Dendritic cell treated with granulocyte-macrophage colony-stimulating factor and Interleukin-4, amounts not matched to agents 40 ng/mL and 50 ng/mL, for 4 days (primary cell): Measurements from ENCODE around the gene OS9.
"Not testable (repeated sequence)": the region's sequence is repeated elsewhere in the genome, so short reads cannot be mapped to it uniquely, and the experiment has no call there.

Experiments
- H3K27ac Mint-ChIP-seq: one replicate; pipeline ENCODE4 v1.8.0; 2022; ENCODE audit warnings: mild to moderate bottlenecking, mixed read lengths
- H3K27me3 Mint-ChIP-seq: one replicate; pipeline ENCODE4 v1.8.0; 2022; ENCODE audit warnings: mild to moderate bottlenecking, mixed read lengths
- H3K36me3 Mint-ChIP-seq: one replicate; pipeline ENCODE4 v1.8.0; 2022; ENCODE audit warnings: low read depth, mixed read lengths
- H3K4me1 Mint-ChIP-seq: one replicate; pipeline ENCODE4 v1.8.0; 2022; ENCODE audit warnings: low read depth, mixed read lengths
- H3K4me3 Mint-ChIP-seq: one replicate; pipeline ENCODE4 v1.8.0; 2022; ENCODE audit warnings: mild to moderate bottlenecking, moderate library complexity, mixed read lengths
- H3K9me3 Mint-ChIP-seq: one replicate; pipeline ENCODE4 v1.8.0; 2022; ENCODE audit warnings: mixed read lengths
- intact Hi-C: fragments of 100-400 bp; cut with micrococcal nuclease; formaldehyde crosslinking; loops from one replicate; pipeline ENCODE4 v1.15.0; 2022

Gene OS9

GRCh38 chr12:57693659-57694458 lies at the start of gene OS9:
TSS of gene OS9 (plus strand) at chr12:57694132. CDS start at chr12:57694162, 30 bp downstream.
- peaks cover 14% of the 10 kb centered on the region for H3K27me3 Mint-ChIP-seq
- no peaks in the 10 kb centered on the region for H3K9me3 Mint-ChIP-seq
- H3K27ac Mint-ChIP-seq, result no peak within 1 kb of the TSS
- H3K36me3 Mint-ChIP-seq, result no peaks in the 10 kb centered on the region
- H3K4me1 Mint-ChIP-seq, result peaks cover 14% of the 10 kb centered on the region
- intact Hi-C loops, result loop anchor here (2.0 to 5.0 kb wide), 2 partner anchors 59 to 62 kb away; partner anchors contain the start of genes B4GALNT1 and CDK4
- H3K4me3 Mint-ChIP-seq, result no peak within 1 kb of the TSS

DNA sequence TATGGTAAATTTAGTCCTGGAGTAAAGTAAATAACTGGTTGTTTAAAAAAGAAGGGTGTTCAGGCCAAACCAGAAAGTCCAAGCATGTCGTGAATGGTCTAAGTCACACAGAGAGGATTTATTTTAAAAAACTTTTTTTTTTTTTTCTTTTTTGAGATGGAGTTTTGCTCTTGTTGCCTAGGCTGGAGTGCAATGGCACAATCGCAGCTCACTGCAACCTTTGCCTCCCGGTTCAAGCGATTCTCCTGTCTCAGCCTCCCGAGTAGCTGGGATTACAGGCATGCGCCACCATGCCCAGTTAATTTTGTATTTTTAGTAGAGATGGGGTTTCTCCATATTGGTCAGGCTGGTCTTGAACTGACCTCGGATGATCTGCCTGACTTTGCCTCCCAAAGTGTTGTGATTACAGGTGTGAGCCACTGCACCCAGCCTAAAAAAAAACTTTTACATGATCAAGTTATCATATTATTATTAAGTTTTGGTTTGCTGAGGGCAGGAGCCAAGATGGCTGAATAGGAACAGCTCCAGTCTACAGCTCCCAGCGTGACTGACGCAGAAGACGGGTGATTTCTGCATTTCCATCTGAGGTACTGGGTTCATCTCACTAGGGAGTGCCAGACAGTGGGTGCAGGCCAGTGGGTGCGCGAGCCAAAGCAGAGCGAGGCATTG lies 47.8 kb upstream of the OS9 start:
- H3K27ac Mint-ChIP-seq, H3K36me3 Mint-ChIP-seq, intact Hi-C loops, H3K4me1 Mint-ChIP-seq, H3K4me3 Mint-ChIP-seq, H3K9me3 Mint-ChIP-seq: not testable (repeated sequence)
- H3K27me3 Mint-ChIP-seq, result peaks cover 25% of the 10 kb centered on the region

DNA sequence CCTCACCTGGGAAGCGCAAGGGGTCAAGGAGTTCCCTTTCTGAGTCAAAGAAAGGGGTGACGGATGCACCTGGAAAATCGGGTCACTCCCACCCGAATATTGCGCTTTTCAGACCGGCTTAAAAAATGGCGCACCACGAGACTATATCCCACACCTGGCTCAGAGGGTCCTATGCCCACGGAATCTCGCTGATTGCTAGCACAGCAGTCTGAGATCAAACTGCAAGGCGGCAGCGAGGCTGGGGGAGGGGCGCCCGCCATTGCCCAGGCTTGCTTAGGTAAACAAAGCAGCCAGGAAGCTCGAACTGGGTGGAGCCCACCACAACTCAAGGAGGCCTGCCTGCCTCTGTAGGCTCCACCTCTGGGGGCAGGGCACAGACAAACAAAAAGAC lies 47.3 kb upstream of the OS9 start:
- peaks cover 20% of the 10 kb centered on the region for H3K27me3 Mint-ChIP-seq
- H3K4me3 Mint-ChIP-seq, H3K9me3 Mint-ChIP-seq, H3K36me3 Mint-ChIP-seq, H3K27ac Mint-ChIP-seq, H3K4me1 Mint-ChIP-seq, intact Hi-C loops: not testable (repeated sequence)

DNA sequence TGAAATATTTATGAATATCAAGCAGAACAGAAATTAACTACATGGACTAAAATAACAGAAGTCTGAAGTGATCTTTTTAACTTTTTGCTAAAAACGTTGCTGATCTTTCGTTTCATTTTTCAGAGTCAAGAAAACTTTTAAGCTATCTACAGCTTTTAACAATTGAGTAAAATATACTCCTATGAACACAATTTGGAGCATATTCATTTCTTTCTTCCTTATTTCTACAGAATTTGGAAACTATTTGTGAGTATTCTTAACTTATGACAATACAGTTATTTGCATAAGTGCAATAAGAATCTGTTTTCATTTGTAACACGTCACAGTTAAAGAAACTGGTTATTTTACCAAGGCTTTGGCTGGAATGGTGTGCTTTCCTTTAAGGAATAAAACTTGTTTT lies 39.9 kb upstream of the OS9 start:
- H3K27me3 Mint-ChIP-seq, result peaks cover 21% of the 10 kb centered on the region
- H3K9me3 Mint-ChIP-seq, result no peaks in the 10 kb centered on the region
- no peak overlapping the region for H3K4me3 Mint-ChIP-seq
- intact Hi-C loops, result no loop called here
- H3K4me1 Mint-ChIP-seq, result no peaks in the 10 kb centered on the region
- no peaks in the 10 kb centered on the region for H3K36me3 Mint-ChIP-seq
- no peak overlapping the region for H3K27ac Mint-ChIP-seq

GRCh38 chr12:57655541-57656240 lies 38.2 kb upstream of the OS9 start:
- intact Hi-C loops, result no loop called here
- no peaks in the 10 kb centered on the region for H3K9me3 Mint-ChIP-seq
- no peaks in the 10 kb centered on the region for H3K4me1 Mint-ChIP-seq
- H3K4me3 Mint-ChIP-seq, result no peak overlapping the region
- no peaks in the 10 kb centered on the region for H3K36me3 Mint-ChIP-seq
- no peak overlapping the region for H3K27ac Mint-ChIP-seq
- peaks cover 20% of the 10 kb centered on the region for H3K27me3 Mint-ChIP-seq

DNA sequence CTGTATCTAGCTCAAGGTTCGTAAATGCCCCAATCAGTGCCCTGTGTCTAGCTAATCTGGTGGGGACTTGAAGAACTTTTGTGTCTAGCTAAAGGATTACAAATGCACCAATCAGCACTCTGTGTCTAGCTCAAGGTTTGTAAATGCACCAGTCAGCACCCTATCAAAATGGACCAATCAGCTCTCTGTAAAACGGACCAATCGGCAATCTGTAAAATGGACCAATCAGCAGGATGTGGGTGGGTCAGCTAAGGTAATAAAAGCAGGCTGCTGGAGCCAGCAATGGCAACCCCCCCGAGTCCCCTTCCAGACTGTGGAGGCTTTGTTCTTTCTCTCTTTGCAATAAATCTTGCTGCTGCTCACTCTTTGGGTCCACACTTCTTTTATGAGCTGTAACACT lies 37.5 kb upstream of the OS9 start:
- not testable (repeated sequence) for H3K4me3 Mint-ChIP-seq, H3K4me1 Mint-ChIP-seq

DNA sequence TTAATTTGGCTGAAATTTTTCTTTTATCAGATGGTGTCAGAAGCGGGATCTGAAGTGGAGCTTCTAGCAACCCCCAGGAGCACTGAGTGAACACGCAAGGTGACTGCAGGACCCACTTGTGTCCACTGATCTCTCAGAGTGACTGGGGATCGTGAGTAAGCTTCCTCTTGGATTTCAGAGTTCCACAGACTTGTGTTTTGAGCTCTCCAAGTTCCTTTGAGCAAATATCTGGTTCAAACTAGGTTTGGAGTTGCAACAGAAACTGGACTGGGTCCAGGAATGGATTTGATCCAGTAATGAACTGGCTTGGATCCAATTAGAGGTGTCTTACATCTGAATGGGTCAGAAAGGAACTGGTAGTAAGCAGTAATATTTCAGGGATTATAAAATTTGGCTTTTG lies 36.2 kb upstream of the OS9 start:
- H3K27me3 Mint-ChIP-seq, result peaks cover 20% of the 10 kb centered on the region
- intact Hi-C loops, result no loop called here

More for the DNA sequence above, 37.5 kb upstream of the OS9 start:
- H3K36me3 Mint-ChIP-seq, H3K9me3 Mint-ChIP-seq, intact Hi-C loops, H3K27ac Mint-ChIP-seq: not testable (repeated sequence)
- H3K27me3 Mint-ChIP-seq, result peaks cover 20% of the 10 kb centered on the region

DNA sequence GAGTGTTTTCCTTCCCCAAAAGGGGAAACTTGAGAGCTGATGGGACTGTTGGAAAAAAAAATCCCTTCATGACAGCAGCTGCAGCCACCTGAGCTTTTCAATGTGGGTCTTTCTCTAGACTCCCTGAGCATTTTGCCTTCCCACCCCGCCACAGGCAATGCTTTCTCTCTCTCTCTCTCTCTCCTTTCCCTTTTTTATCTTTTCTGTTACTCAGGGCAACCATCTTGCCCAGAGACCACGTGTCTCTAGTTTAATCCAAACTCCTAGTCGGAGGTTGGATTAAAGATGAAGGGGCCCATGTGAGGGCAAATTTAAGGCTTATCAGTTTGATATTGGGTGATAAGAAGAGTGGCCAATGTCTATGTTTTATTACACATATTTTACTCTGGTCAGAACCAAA lies 35.0 kb upstream of the OS9 start:
- Mint-ChIP-seq H3K9me3 (peaks cover under 1% of the 10 kb centered on the region), H3K4me3 (no peak overlapping the region), H3K27ac (no peak overlapping the region), H3K27me3 (peaks cover 20% of the 10 kb centered on the region), H3K4me1 (no peaks in the 10 kb centered on the region), H3K36me3 (no peaks in the 10 kb centered on the region)
- intact Hi-C loops, result no loop called here

More for the DNA sequence above, 36.2 kb upstream of the OS9 start:
- Mint-ChIP-seq H3K9me3 (no peaks in the 10 kb centered on the region), H3K36me3 (no peaks in the 10 kb centered on the region), H3K4me3 (no peak overlapping the region), H3K27ac (no peak overlapping the region), H3K4me1 (no peaks in the 10 kb centered on the region)

DNA sequence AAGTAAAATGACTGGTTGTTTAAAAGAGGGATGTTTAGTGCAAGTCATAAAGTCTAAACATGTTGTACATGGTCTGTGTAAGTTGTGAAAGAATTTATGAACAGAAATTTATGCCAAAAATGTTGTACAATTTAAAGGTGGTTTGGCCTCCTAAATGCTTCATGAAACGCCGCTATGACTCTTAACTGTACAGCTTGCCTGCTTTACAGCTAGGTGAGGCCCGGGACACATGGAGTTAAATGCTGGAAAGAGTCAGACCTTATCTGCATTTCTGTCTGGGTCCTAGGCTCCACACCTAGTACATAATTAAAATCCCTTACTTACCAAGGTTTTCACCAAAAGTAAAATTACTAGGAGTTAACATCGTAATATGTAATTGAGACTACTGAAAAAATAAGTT lies 32.6 kb upstream of the OS9 start:
- no peaks in the 10 kb centered on the region for H3K4me1 Mint-ChIP-seq
- intact Hi-C loops, result no loop called here
- peaks cover 12% of the 10 kb centered on the region for H3K27me3 Mint-ChIP-seq
- no peak overlapping the region for H3K4me3 Mint-ChIP-seq
- H3K36me3 Mint-ChIP-seq, result no peaks in the 10 kb centered on the region
- H3K27ac Mint-ChIP-seq, result no peak overlapping the region
- H3K9me3 Mint-ChIP-seq, result peaks cover 18% of the 10 kb centered on the region

DNA sequence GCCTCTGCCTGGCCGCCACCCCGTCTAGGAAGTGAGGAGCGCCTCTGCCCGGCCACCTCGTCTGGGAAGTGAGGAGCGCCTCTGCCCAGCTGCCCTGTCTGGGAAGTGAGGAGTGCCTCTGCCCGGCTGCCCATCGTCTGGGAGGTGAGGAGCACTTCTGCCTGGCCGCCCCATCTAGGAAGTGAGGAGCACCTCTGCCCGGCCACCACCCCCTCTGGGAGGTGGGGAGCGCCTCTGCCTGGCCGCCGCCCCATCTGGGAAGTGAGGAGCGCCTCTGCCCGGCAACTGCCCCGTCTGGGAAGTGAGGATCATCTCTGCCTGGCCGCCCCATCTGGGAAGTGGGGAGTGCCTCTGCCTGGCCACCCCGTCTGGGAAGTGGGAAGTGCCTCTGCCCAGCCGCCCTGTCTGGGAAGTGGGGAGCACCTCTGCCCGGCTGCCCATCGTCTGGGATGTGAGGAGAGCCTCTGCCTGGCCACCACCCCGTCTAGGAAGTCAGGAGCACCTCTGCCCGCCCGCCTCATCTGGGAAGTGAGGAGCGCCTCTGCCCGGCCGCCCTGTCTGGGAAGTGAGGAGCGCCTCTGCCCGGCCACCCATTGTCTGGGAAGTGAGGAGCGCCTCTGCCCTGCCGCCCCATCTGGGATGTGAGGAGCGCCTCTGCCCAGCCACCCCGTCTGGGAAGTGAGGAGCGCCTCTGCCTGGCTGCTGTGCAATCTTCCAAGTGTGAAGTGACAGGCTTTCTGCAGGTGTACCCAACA lies 28.7 kb upstream of the OS9 start:
- H3K4me1 Mint-ChIP-seq, H3K27me3 Mint-ChIP-seq, intact Hi-C loops, H3K27ac Mint-ChIP-seq, H3K4me3 Mint-ChIP-seq, H3K36me3 Mint-ChIP-seq: not testable (repeated sequence)
- H3K9me3 Mint-ChIP-seq, result peaks cover 18% of the 10 kb centered on the region

- Mint-ChIP-seq H3K9me3 (peaks cover 18% of the 10 kb centered on the region), H3K27ac (no peak overlapping the region), H3K27me3 (peaks cover 6% of the 10 kb centered on the region), H3K4me1 (peaks cover 5% of the 10 kb centered on the region), H3K36me3 (no peaks in the 10 kb centered on the region), H3K4me3 (no peak overlapping the region)
- intact Hi-C loops, result no loop called here
Measured at GRCh38 chr12:57666897-57667296, 27.0 kb upstream of the OS9 start.

GRCh38 chr12:57669691-57670090 lies 24.2 kb upstream of the OS9 start:
- not testable (repeated sequence) for H3K36me3 Mint-ChIP-seq

GRCh38 chr12:57671811-57672210 lies 22.1 kb upstream of the OS9 start:
- H3K27me3 Mint-ChIP-seq, H3K27ac Mint-ChIP-seq, H3K4me3 Mint-ChIP-seq, H3K36me3 Mint-ChIP-seq, intact Hi-C loops, H3K9me3 Mint-ChIP-seq, H3K4me1 Mint-ChIP-seq: not testable (repeated sequence)

More at GRCh38 chr12:57669691-57670090, 24.2 kb upstream of the OS9 start:
- intact Hi-C loops, H3K9me3 Mint-ChIP-seq, H3K4me3 Mint-ChIP-seq, H3K4me1 Mint-ChIP-seq, H3K27ac Mint-ChIP-seq, H3K27me3 Mint-ChIP-seq: not testable (repeated sequence)

GRCh38 chr12:57672801-57673200 lies 21.1 kb upstream of the OS9 start:
- Mint-ChIP-seq H3K4me3 (no peak overlapping the region), H3K9me3 (no peaks in the 10 kb centered on the region), H3K27me3 (peaks cover 5% of the 10 kb centered on the region), H3K4me1 (peaks cover 5% of the 10 kb centered on the region), H3K27ac (no peak overlapping the region), H3K36me3 (no peaks in the 10 kb centered on the region)
- intact Hi-C loops, result no loop called here
